GM23338 (cell line): Measurements from ENCODE around the gene CYP4Z1.

ENCODE experiments used
- CREB1 ChIP-seq: fragments of 250-450 bp; sonication (Bioruptor Pico); IDR thresholded peaks from 2 replicates; pipeline ENCODE4 v1.5.0; 2020; ENCODE audit warnings: low read depth, mild to moderate bottlenecking, moderate library complexity
- CTCF ChIP-seq, 2 experiments: fragments of 200-600 bp in 1 of 2; sonication (generic) in 1 of 2; conservative IDR thresholded peaks; 2 replicates each; pipeline versions ENCODE4 v1.5.1 to v1.6.1; 2016 to 2017; ENCODE audit warnings: antibody characterized with exemption in 2 of 2, low read depth in 2 of 2, mild to moderate bottlenecking in 2 of 2, moderate library complexity in 1 of 2
- EZH2 ChIP-seq: fragments of 200-600 bp; sonication (generic); IDR thresholded peaks from one replicate; pipeline ENCODE4 v1.8.0; 2017; ENCODE audit warnings: antibody characterized with exemption, mild to moderate bottlenecking, low read depth; ENCODE audit not compliant: unreplicated experiment
- EZH2phosphoT487 ChIP-seq: fragments of 200-600 bp; sonication (generic); IDR thresholded peaks from one replicate; pipeline ENCODE4 v1.8.1; 2018; ENCODE audit warnings: antibody characterized with exemption; ENCODE audit not compliant: unreplicated experiment
- JUNB ChIP-seq: IDR thresholded peaks from one replicate; pipeline ENCODE4 v1.6.1; 2016; ENCODE audit warnings: antibody characterized with exemption; ENCODE audit not compliant: unreplicated experiment
- NANOG ChIP-seq: IDR thresholded peaks from 2 replicates; pipeline ENCODE4 v1.6.1; 2016; ENCODE audit warnings: antibody characterized with exemption, borderline replicate concordance
- POLR2AphosphoS5 ChIP-seq: IDR thresholded peaks from 2 replicates; pipeline ENCODE4 v1.6.1; 2016; ENCODE audit warnings: antibody characterized with exemption, low read depth
- REST ChIP-seq: IDR thresholded peaks from one replicate; pipeline ENCODE4 v1.6.1; 2018; ENCODE audit warnings: antibody characterized with exemption; ENCODE audit not compliant: unreplicated experiment
- ZNF114 ChIP-seq: fragments of 250-450 bp; sonication (Bioruptor Pico); IDR thresholded peaks from 2 replicates; pipeline ENCODE4 v1.5.0; 2020; ENCODE audit warnings: mild to moderate bottlenecking, moderate library complexity
- ZNF331 ChIP-seq: fragments of 250-450 bp; sonication (Bioruptor Pico); IDR thresholded peaks from 2 replicates; pipeline ENCODE4 v1.5.0; 2020; ENCODE audit warnings: low read depth, mild to moderate bottlenecking, moderate library complexity
- TF ChIP-seq, protein P1 (sequence below): IDR thresholded peaks from 2 replicates; pipeline ENCODE4 v1.6.1; 2016; ENCODE audit warnings: antibody characterized with exemption

- TF ChIP-seq CTCF (conservative IDR thresholded peaks at IDR 0.05; ENCODE audit: low read depth in 2 of 2) (no peak), EZH2 (no peak), EZH2phosphoT487 (no peak), CREB1 (CRISPR knock-in tag) (no peak), JUNB (no peak), ZNF114 (CRISPR knock-in tag) (no peak), POLR2AphosphoS5 (no peak), NANOG (no peak), ZNF331 (CRISPR knock-in tag) (no peak), REST (no peak)
- TF ChIP-seq, protein P1, sequence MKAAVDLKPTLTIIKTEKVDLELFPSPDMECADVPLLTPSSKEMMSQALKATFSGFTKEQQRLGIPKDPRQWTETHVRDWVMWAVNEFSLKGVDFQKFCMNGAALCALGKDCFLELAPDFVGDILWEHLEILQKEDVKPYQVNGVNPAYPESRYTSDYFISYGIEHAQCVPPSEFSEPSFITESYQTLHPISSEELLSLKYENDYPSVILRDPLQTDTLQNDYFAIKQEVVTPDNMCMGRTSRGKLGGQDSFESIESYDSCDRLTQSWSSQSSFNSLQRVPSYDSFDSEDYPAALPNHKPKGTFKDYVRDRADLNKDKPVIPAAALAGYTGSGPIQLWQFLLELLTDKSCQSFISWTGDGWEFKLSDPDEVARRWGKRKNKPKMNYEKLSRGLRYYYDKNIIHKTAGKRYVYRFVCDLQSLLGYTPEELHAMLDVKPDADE, result no peak
Measured at GRCh38 chr1:47031585-47031984, 35.4 kb upstream of the CYP4Z1 start.
